SH-SY5Y (cell line): ENCODE measurements around the gene E2F7.

Experiments
- GATA2 ChIP-seq: IDR thresholded peaks from 2 replicates; pipeline ENCODE4 v1.6.1; 2011; ENCODE audit warnings: mild to moderate bottlenecking, low read depth, low read length
- GATA3 ChIP-seq: IDR thresholded peaks from 2 replicates; pipeline ENCODE4 v1.6.1; 2011; ENCODE audit warnings: low read depth, mild to moderate bottlenecking, low read length, moderate library complexity

Gene E2F7

GRCh38 chr12:77065361-77066204 is at the start of gene E2F7:
Gene E2F7, minus strand, starts transcription at chr12:77065569. Its CDS starts 934 bp downstream, at chr12:77064635.
- no peak for TF ChIP-seq GATA3

- no peak for TF ChIP-seq GATA2
- no peak for TF ChIP-seq GATA3
Observed at GRCh38 chr12:77113971-77114370, 48.6 kb upstream of the E2F7 start.

GRCh38 chr12:77108707-77109106 is 43.3 kb upstream of the E2F7 start:
- TF ChIP-seq GATA2: no peak
- no peak for TF ChIP-seq GATA3

GRCh38 chr12:77107121-77107520 is 41.8 kb upstream of the E2F7 start:
- no peak for TF ChIP-seq GATA3

- TF ChIP-seq GATA2 (no peak), GATA3 (no peak)
Observed at GRCh38 chr12:77104792-77105191, 39.4 kb upstream of the E2F7 start.

- TF ChIP-seq GATA3 (no peak), GATA2 (no peak)
Observed at GRCh38 chr12:77104286-77104685, 38.9 kb upstream of the E2F7 start.

- TF ChIP-seq GATA2 (no peak), GATA3 (no peak)
Observed at GRCh38 chr12:77102691-77103090, 37.3 kb upstream of the E2F7 start.

GRCh38 chr12:77102123-77102522 is 36.8 kb upstream of the E2F7 start:
- no peak for TF ChIP-seq GATA3
- no peak for TF ChIP-seq GATA2

- TF ChIP-seq GATA3: no peak
- no peak for TF ChIP-seq GATA2
Observed at GRCh38 chr12:77099799-77100198, 34.4 kb upstream of the E2F7 start.

GRCh38 chr12:77097846-77098245 is 32.5 kb upstream of the E2F7 start:
- no peak for TF ChIP-seq GATA2
- TF ChIP-seq GATA3: no peak

- TF ChIP-seq GATA3: no peak
- TF ChIP-seq GATA2: no peak
Observed at GRCh38 chr12:77089686-77090220, 24.4 kb upstream of the E2F7 start.

GRCh38 chr12:77087427-77087826 is 22.1 kb upstream of the E2F7 start:
- no peak for TF ChIP-seq GATA2
- TF ChIP-seq GATA3: no peak

- no peak for TF ChIP-seq GATA2
- TF ChIP-seq GATA3: no peak
Observed at GRCh38 chr12:77082021-77082420, 16.7 kb upstream of the E2F7 start.

- no peak for TF ChIP-seq GATA2
Observed at GRCh38 chr12:77079631-77080030, 14.3 kb upstream of the E2F7 start.

GRCh38 chr12:77078231-77078630 is 12.9 kb upstream of the E2F7 start:
- TF ChIP-seq GATA2 (no peak), GATA3 (no peak)

GRCh38 chr12:77076886-77077285 is 11.5 kb upstream of the E2F7 start:
- TF ChIP-seq GATA3 (no peak), GATA2 (no peak)
